HFFc6 (cell line): ENCODE results near the gene PTPN21. TPM values are rescaled to one million over a fixed set of nuclear protein-coding genes. Genes with fewer than 3 reads are reported as not detected.

ENCODE experiments used
- DNase-seq: peaks from one replicate; pipeline ENCODE4 v3.0.0-alpha.2; 2018
- H3K27ac Mint-ChIP-seq: 2 replicates; pipeline ENCODE4 v1.8.0; 2020; ENCODE audit warnings: mild to moderate bottlenecking, mixed read lengths
- H3K27me3 Mint-ChIP-seq: 2 replicates; pipeline ENCODE4 v1.8.0; 2021; ENCODE audit warnings: mild to moderate bottlenecking, moderate library complexity, mixed read lengths; ENCODE audit not compliant: insufficient read depth
- H3K36me3 Mint-ChIP-seq: 2 replicates; pipeline ENCODE4 v1.8.0; 2021; ENCODE audit warnings: low read depth, mixed read lengths
- H3K4me1 Mint-ChIP-seq: 2 replicates; pipeline ENCODE4 v1.8.0; 2020; ENCODE audit warnings: low read depth, mixed read lengths
- H3K4me3 Mint-ChIP-seq: 2 replicates; pipeline ENCODE4 v1.8.0; 2020; ENCODE audit warnings: mild to moderate bottlenecking, moderate library complexity, mixed read lengths
- H3K9me3 Mint-ChIP-seq: 2 replicates; pipeline ENCODE4 v1.8.0; 2020; ENCODE audit warnings: mild to moderate bottlenecking, mixed read lengths
- CTCF ChIP-seq: fragments of 200-600 bp; sonication (generic); IDR thresholded peaks from 2 replicates; pipeline ENCODE4 v1.5.0; 2021; ENCODE audit warnings: antibody characterized with exemption, mild to moderate bottlenecking
- total RNA-seq, 6 experiments: library from RNA; stranded (reverse); fragmentation: NEBNext Ultra II Directional; extraction: Animal tissue kit (Norgen Biotek cat#: 25700); gene quantifications; 2 replicates in 1 of 6; 3 replicates in 5 of 6; pipeline ENCODE4 v1.2.3, GENCODE V29; 2021

Gene PTPN21
- total RNA-seq, 6 experiments from 2014 or later: 22.0 to 25.9 (median 24.9) TPM

- H3K4me3 Mint-ChIP-seq: no peak overlapping the region
- H3K27ac Mint-ChIP-seq: no peak overlapping the region
- no peaks in the 10 kb centered on the region for H3K9me3 Mint-ChIP-seq
Measured at GRCh38 chr14:88597601-88598000, 42.8 kb upstream of the PTPN21 start.

DNA sequence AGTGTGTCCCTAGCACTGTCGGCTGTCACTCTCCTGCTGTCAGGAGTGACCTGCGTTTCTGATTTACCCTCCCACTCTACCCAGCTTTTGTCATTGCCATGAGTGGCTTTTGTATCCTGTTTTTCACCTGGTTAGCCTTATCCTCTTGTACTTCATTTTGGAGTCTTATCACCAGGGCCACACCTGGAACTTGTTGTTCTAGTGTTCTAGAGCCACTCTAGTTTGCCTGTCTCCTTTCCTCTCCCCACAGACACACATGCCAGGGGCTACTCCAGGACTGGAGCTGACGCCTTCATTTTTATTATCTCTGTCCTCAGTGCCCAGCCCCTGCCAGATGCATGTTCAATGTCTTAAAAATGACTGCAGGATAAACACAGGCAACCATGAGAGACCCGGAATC is 42.2 kb upstream of the PTPN21 start:
- TF ChIP-seq CTCF: no peak
- DNase-seq: no peak
- Mint-ChIP-seq H3K27me3 (peaks cover 3% of the 10 kb centered on the region; the same call in 1 of the 2 replicates), H3K4me3 (no peak overlapping the region), H3K36me3 (peaks cover 53% of the 10 kb centered on the region), H3K27ac (no peak overlapping the region), H3K4me1 (no peaks in the 10 kb centered on the region; the same call in 1 of the 2 replicates), H3K9me3 (no peaks in the 10 kb centered on the region)

More at GRCh38 chr14:88597601-88598000, 42.8 kb upstream of the PTPN21 start:
- H3K27me3 Mint-ChIP-seq: peaks cover 3% of the 10 kb centered on the region; the same call in 1 of the 2 replicates
- H3K36me3 Mint-ChIP-seq: peaks cover 59% of the 10 kb centered on the region
- TF ChIP-seq CTCF: no peak
- no peaks in the 10 kb centered on the region; the same call in 1 of the 2 replicates for H3K4me1 Mint-ChIP-seq
- DNase-seq: no peak

- no peak for TF ChIP-seq CTCF
- H3K4me3 Mint-ChIP-seq: no peak overlapping the region
- H3K4me1 Mint-ChIP-seq: peaks cover 24% of the 10 kb centered on the region
- H3K27ac Mint-ChIP-seq: no peak overlapping the region
- H3K36me3 Mint-ChIP-seq: peaks cover 40% of the 10 kb centered on the region
- H3K27me3 Mint-ChIP-seq: no peaks in the 10 kb centered on the region
- DNase-seq: no peak
- H3K9me3 Mint-ChIP-seq: no peaks in the 10 kb centered on the region
Measured at GRCh38 chr14:88592031-88592430, 37.2 kb upstream of the PTPN21 start.

- H3K36me3 Mint-ChIP-seq: peaks cover 34% of the 10 kb centered on the region
- no peak for DNase-seq
- H3K4me3 Mint-ChIP-seq: no peak overlapping the region
- peak overlapping the region; percentile 66 for H3K27ac Mint-ChIP-seq
- TF ChIP-seq CTCF: no peak
- H3K27me3 Mint-ChIP-seq: no peaks in the 10 kb centered on the region
- peaks cover 24% of the 10 kb centered on the region for H3K4me1 Mint-ChIP-seq
- no peaks in the 10 kb centered on the region for H3K9me3 Mint-ChIP-seq
Measured at GRCh38 chr14:88590173-88590572, 35.4 kb upstream of the PTPN21 start.

DNA sequence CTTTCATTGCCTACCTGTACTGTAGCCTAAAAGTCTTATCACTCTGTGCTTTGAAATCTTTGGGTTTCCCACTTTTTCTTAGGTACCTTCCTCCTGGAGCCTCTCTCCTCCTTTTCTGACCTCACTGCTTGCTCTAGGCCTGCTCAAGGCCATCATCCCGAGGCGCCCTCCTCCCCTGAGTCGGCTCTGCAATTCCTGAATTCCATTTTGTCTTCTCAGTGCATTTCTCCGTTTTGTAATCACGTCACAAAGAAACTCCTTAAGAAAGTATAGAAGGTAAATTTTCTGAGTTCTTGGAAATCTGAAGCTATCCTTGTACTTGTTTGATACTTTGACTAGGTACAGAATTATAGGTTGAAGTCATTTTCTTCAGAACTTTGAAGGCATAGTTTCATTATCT is 33.3 kb upstream of the PTPN21 start:
- Mint-ChIP-seq H3K9me3 (no peaks in the 10 kb centered on the region), H3K4me3 (no peak overlapping the region), H3K36me3 (peaks cover 26% of the 10 kb centered on the region), H3K27ac (peak overlapping the region; percentile 34), H3K27me3 (no peaks in the 10 kb centered on the region), H3K4me1 (peaks cover 24% of the 10 kb centered on the region)
- no peak for TF ChIP-seq CTCF
- no peak for DNase-seq

DNA sequence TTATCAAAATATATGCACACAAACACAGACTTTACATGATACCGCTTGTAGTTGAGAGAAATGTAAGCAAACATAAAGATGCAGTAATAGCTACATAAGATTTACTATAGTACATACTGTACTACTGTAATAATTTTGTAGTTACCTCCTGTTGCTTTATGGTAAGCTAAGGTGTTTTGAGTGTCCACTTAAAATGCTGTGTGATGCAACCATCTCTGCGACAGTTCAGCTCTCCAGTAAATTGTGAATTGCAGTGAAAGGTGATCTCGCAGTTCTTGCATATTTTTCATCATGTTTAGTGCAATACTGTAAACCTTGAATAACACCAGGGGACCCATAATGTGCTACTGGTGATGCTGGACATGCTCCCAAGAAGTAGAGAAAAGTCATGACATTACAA is 29.6 kb upstream of the PTPN21 start:
- H3K4me1 Mint-ChIP-seq: peaks cover 9% of the 10 kb centered on the region
- TF ChIP-seq CTCF: no peak
- no peak overlapping the region for H3K27ac Mint-ChIP-seq
- H3K9me3 Mint-ChIP-seq: no peaks in the 10 kb centered on the region
- no peak overlapping the region for H3K4me3 Mint-ChIP-seq
- peaks cover 23% of the 10 kb centered on the region for H3K36me3 Mint-ChIP-seq
- H3K27me3 Mint-ChIP-seq: no peaks in the 10 kb centered on the region
- DNase-seq: no peak
